Activated naive CD8-positive, alpha-beta T cell (primary cell): ENCODE measurements around the gene CNOT6.

Experiments used
- H3K27ac Mint-ChIP-seq: one replicate; pipeline ENCODE4 v1.8.0; 2021; ENCODE audit warnings: mixed read lengths
- H3K27me3 Mint-ChIP-seq: one replicate; pipeline ENCODE4 v1.8.0; 2021; ENCODE audit warnings: mixed read lengths
- H3K36me3 Mint-ChIP-seq: one replicate; pipeline ENCODE4 v1.8.0; 2021; ENCODE audit warnings: mixed read lengths
- H3K4me1 Mint-ChIP-seq: one replicate; pipeline ENCODE4 v1.8.0; 2021; ENCODE audit warnings: low read depth, mixed read lengths
- H3K4me3 Mint-ChIP-seq: one replicate; pipeline ENCODE4 v1.8.0; 2021; ENCODE audit warnings: mild to moderate bottlenecking, mixed read lengths
- H3K9me3 Mint-ChIP-seq: one replicate; pipeline ENCODE4 v1.8.0; 2021; ENCODE audit warnings: low read depth, mixed read lengths

Gene CNOT6

DNA sequence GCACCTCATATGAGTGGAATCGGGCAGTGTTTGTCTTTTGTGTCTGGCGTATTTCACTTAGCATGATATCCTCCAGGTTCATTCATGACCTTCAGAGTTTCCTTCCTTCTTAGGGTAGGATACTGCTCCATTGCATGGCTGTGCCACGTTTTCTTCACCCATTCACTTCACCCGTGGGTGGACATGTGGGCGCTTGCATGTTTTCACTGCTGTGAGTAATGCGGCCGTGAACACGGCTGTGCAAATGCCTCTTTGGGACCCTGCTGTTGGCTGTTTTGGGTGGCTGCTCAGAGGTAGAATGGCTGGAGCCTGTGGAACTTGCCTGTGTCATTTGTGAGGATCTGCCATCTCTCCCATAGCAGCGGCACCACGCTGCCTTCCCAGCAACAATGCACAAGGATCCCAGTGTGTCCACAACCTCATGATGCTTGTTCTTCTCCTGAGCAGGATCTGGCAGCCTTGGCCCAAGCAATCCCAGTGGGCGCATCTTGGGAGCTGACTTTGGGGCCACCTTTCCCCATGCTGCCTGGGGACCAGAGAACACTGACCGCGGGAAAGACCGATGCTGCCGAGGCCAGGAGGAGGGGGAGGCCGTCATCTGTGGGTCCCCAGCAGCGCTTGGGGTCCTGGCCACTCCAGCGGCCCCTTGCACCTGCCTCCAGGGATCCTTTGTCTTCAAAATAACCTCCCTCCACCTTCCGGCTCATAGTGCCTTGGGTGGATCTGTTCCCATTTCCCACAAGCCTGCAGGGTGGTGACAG, 99.4 kb downstream of the CNOT6 start:
- Mint-ChIP-seq H3K4me3 (no peak overlapping the region), H3K9me3 (no peaks in the 10 kb centered on the region), H3K27ac (no peak overlapping the region), H3K36me3 (peaks cover 3% of the 10 kb centered on the region), H3K27me3 (peaks cover 19% of the 10 kb centered on the region), H3K4me1 (peaks cover 12% of the 10 kb centered on the region)

DNA sequence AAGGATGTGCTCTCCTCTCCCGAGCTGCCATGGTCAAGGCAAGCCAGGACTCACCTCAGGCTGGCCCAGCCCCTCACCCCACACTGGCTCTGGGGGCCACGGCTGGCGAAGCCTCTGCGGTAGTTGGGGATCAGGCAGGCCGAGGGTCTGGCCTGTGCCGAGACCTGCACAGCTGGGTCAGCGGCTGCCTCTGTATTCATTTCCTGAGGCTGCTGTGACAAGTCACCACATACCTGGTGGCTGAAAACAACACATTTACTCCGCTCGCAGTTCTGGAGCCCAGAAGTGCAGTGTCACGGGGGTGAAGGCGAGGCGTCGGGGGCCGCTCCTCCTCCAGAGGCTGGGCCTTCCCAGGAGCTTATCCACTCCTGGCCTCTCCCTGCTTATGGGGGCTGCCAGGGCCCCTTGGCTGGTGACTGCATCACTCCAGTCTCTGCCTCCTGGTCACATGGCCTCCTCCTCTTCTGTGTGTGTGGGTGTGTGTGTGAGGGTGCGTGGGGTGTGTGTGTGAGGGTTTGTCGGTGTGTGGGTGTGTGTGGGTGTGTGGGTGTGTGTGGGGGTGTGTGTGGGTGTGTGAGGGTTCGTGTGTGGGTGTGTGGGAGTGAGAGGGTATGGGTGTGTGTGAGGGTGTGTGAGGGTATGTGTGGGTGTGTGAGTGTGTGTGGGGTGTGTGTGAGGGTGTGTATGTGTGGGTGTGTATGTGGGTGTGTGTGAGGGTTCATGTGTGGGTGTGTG, 100.3 kb downstream of the CNOT6 start:
- H3K27ac Mint-ChIP-seq, result no peak overlapping the region
- peaks cover 3% of the 10 kb centered on the region for H3K36me3 Mint-ChIP-seq
- H3K4me3 Mint-ChIP-seq, result no peak overlapping the region
- no peaks in the 10 kb centered on the region for H3K9me3 Mint-ChIP-seq
- H3K4me1 Mint-ChIP-seq, result peaks cover 10% of the 10 kb centered on the region
- H3K27me3 Mint-ChIP-seq, result peaks cover 16% of the 10 kb centered on the region

- H3K4me1 Mint-ChIP-seq, result peaks cover 6% of the 10 kb centered on the region
- H3K4me3 Mint-ChIP-seq, result no peak overlapping the region
- no peak overlapping the region for H3K27ac Mint-ChIP-seq
- no peaks in the 10 kb centered on the region for H3K9me3 Mint-ChIP-seq
- H3K36me3 Mint-ChIP-seq, result peaks cover 3% of the 10 kb centered on the region
- H3K27me3 Mint-ChIP-seq, result peaks cover 13% of the 10 kb centered on the region
Observed at GRCh38 chr5:180595046-180595379, 100.8 kb downstream of the CNOT6 start.

DNA sequence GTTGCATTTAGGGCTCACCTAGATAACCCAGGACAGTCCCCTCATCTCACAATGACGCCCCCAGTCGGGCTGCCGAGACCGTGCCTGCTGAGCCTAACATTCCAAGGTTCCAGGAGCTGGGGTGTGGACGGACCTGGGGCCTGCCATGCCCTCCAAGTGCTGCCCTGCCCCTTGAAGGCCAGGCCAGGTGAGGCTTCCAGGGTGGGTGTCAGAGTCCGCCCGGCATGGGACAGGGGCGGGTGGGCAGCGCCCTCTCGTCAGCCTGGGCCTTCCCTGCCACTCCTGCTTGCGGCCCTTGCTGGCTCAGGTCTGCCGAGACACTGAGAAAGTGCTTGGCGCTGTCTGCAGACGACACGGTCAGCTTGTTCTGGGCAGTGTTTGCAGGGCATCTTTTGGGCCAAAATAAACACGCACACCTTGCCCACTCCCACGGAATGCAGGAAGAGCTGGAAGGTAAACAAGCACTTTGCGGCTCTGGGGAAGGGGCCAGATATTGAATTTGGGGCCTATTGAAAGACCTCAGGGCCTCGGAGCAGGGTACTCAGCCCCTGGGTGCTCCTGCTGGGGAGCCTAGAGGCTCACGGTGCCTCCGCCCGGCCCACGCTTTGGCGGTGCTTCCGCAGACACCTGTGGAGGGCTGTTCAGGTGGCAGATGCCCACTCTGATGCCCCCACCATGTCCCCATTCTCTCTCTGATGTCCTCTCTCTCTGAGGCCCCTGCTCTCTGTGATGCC, 101.4 kb downstream of the CNOT6 start:
- Mint-ChIP-seq H3K27ac (no peak overlapping the region), H3K4me3 (no peak overlapping the region), H3K9me3 (no peaks in the 10 kb centered on the region), H3K4me1 (peaks cover 6% of the 10 kb centered on the region), H3K27me3 (peaks cover 13% of the 10 kb centered on the region), H3K36me3 (peaks cover 3% of the 10 kb centered on the region)

- Mint-ChIP-seq H3K27ac (no peak overlapping the region), H3K27me3 (peaks cover 13% of the 10 kb centered on the region), H3K9me3 (no peaks in the 10 kb centered on the region), H3K36me3 (peaks cover 3% of the 10 kb centered on the region), H3K4me1 (peaks cover 6% of the 10 kb centered on the region), H3K4me3 (no peak overlapping the region)
Observed at GRCh38 chr5:180596115-180596667, 102.0 kb downstream of the CNOT6 start.

DNA sequence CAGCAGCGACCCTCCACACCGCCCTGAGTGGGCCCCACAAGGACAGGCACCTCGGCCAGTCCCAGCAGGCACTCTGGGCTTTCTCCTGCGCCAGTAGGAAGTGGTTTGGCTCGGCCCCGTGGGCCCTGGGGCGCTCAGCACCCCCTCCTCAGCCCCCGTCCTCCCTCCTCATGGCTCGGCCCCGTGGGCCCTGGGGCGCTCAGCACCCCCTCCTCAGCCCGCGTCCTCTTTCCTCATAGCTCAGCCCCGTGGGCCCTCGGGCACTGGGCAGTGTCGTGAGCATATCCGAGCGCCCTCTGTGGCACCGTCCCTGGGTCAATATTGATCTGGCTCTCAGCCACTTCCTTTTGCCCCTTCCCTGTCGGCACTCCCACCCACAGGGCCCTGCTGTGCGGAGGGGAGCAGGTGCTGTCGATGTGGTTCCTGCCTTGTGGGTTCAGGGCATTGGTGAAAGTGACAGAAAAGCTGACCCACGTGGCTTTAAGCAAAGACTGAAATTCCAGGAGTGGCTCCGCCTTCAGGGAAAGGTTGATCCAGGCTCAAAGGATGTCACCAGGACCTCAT, 102.6 kb downstream of the CNOT6 start:
- Mint-ChIP-seq H3K27ac (no peak overlapping the region), H3K4me1 (peaks cover 6% of the 10 kb centered on the region), H3K9me3 (no peaks in the 10 kb centered on the region), H3K27me3 (peaks cover 13% of the 10 kb centered on the region), H3K4me3 (no peak overlapping the region), H3K36me3 (peaks cover 3% of the 10 kb centered on the region)

DNA sequence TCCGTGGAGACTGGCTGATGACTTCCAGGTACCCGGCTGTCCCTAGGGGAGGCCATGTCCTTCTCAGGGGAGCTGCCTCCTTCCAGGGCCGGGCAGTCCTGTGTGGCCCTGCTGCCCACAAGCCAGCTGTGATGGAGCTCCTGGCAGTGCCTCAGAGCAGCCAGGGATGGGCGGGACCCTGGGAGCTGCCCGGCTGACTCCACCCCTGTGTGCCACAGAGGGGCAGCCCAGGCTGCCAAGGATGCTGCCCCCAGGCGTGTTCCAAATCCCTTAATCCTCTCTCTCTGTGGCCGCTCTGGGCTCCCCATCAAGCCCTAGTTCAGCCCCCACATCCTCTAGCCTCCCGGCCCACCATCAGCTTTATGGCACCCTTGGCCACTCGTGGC, 104.1 kb downstream of the CNOT6 start:
- Mint-ChIP-seq H3K4me3 (no peak overlapping the region), H3K27me3 (peaks cover 4% of the 10 kb centered on the region), H3K4me1 (peaks cover 1% of the 10 kb centered on the region), H3K9me3 (no peaks in the 10 kb centered on the region), H3K27ac (no peak overlapping the region), H3K36me3 (no peaks in the 10 kb centered on the region)

DNA sequence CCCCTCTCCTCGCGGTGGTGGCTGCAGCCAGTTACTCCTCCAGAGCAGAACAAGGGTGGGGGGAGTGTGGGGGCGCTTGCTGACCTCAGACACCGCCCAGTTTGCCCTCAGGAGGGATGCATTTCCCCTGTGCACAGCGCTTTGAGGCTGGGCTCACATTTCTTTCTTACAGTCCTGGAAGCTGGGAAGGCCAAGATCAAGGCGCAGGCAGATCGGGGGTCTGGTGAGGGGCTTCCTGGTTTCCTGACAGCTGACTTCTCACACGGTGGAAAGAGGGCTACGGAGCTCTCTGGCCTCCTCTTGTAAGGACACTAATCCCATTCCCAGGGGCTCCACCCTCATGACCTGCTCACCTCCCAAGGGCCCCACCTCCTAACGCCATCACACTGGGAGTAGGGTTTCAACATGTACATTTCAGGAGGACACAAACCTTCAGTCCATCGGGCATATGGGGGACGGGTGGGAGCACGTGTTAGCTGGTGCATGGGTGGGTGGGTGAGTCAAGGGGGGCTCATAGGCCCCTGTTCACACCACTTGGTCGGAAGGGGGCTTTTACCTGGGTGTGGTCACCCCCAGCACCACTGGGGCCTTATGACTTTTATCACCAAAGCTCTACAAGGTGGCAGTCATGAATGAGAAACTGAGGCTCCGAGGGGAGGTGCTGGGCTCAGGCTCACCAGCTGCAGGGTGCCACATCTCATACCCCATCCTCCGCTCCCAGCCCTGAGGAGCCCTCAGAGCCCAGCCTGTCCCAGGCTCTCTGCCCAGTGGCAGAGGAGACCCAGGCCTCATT, 104.8 kb downstream of the CNOT6 start:
- H3K36me3 Mint-ChIP-seq, result no peaks in the 10 kb centered on the region
- peaks cover 1% of the 10 kb centered on the region for H3K4me1 Mint-ChIP-seq
- no peak overlapping the region for H3K4me3 Mint-ChIP-seq
- H3K27me3 Mint-ChIP-seq, result no peaks in the 10 kb centered on the region
- H3K9me3 Mint-ChIP-seq, result no peaks in the 10 kb centered on the region
- H3K27ac Mint-ChIP-seq, result no peak overlapping the region

DNA sequence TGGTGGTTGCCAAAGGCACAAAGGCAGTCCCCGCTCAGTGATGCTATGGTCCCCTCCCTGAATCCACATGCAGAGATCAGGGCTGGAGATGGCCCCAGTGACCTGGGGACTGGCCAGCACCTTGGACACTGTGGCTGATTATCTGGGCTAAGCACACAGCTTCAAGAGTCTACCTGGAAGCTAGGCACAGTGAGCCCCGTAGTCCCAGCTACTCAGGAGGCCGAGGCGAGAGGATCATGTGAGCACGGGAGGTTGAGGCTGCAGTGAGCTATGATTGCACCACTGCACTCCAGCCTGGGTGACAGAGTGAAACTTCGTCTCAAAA, 105.4 kb downstream of the CNOT6 start:
- H3K27ac Mint-ChIP-seq, result no peak overlapping the region
- H3K9me3 Mint-ChIP-seq, result no peaks in the 10 kb centered on the region
- H3K4me1 Mint-ChIP-seq, result peaks cover 1% of the 10 kb centered on the region
- H3K27me3 Mint-ChIP-seq, result no peaks in the 10 kb centered on the region
- no peaks in the 10 kb centered on the region for H3K36me3 Mint-ChIP-seq
- no peak overlapping the region for H3K4me3 Mint-ChIP-seq

DNA sequence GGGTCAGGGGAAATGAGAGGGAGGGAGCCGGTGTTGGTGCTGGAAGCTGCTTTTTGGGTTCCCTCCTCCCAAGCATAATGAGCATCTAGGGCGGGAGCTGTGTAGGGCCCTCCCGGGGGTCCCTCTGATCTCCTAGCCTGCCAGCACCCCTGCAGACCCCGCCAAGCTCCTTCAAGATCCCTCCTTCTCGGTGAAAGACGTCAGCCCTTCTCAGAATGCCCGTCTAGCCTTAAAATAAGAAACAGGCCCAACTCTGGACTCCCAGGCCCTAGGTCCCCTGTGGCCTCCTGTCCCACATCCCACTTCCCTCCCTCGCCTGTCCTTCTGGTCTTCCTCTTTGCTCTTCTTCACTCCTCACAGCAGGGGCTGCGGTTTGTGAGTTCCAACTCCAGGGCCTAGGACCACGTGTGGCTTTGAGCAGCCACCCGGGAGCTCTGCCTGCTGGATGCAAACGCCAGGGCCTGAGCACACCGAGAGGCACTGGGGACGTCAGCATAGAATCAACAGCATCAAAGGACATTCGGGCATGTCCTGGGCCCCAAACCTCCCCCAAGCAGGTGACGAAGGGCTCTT, 105.9 kb downstream of the CNOT6 start:
- Mint-ChIP-seq H3K4me3 (no peak overlapping the region), H3K9me3 (no peaks in the 10 kb centered on the region), H3K27ac (no peak overlapping the region), H3K4me1 (no peaks in the 10 kb centered on the region), H3K36me3 (no peaks in the 10 kb centered on the region), H3K27me3 (no peaks in the 10 kb centered on the region)

- Mint-ChIP-seq H3K27me3 (no peaks in the 10 kb centered on the region), H3K36me3 (no peaks in the 10 kb centered on the region), H3K27ac (no peak overlapping the region), H3K4me3 (no peak overlapping the region), H3K9me3 (no peaks in the 10 kb centered on the region), H3K4me1 (no peaks in the 10 kb centered on the region)
Observed at GRCh38 chr5:180600554-180601041, 106.4 kb downstream of the CNOT6 start.

DNA sequence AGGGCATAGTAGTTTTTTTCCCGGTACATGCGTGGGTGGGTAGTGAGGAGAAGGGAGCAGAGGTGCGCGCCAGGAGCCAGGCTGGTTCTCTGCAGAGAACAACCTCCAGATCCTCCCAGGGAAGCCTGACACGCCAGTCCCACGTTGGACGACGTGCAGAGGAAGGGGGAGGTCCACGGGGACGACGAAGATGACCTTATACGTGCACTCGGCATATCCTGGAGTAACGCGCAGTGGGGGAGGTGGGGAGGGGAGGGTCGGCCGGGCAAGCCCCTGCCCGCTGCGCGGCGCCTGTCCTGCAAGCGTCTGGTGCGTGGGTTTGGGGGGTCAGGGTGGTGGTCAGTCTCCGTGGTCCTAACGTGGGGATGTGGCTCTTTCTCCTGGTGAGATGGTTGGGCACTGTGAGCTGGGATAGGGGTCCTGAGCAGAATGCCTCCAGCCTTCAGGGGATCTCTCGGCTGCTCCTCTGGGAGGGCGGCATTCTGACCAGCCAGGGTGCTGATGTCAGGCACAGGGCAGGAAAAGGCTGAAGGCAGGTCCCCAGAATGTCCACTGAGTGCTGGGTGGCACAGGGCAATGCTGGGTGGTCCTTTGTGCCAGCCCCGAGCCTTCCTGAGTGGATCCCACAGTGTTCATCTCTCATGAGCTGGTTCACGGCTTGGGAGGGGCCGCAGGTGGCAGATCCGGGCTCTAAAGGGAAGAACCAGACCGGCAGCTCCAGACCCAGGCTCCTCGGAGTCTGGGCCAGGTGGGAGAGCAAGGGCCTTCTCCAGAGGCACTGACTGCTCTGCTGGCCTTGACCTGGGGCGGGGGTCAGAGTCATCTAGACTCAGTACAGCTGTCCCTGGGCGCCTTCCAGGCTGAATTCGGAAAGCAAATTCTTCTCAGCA, 107.7 kb downstream of the CNOT6 start:
- no peaks in the 10 kb centered on the region for H3K36me3 Mint-ChIP-seq

GRCh38 chr5:180602481-180603075, 108.4 kb downstream of the CNOT6 start:
- no peak overlapping the region for H3K4me3 Mint-ChIP-seq
- no peaks in the 10 kb centered on the region for H3K27me3 Mint-ChIP-seq
- no peaks in the 10 kb centered on the region for H3K9me3 Mint-ChIP-seq
- no peaks in the 10 kb centered on the region for H3K36me3 Mint-ChIP-seq
- H3K27ac Mint-ChIP-seq, result no peak overlapping the region
- H3K4me1 Mint-ChIP-seq, result peaks cover 2% of the 10 kb centered on the region

More for the DNA sequence above, 107.7 kb downstream of the CNOT6 start:
- no peak overlapping the region for H3K27ac Mint-ChIP-seq
- peaks cover 2% of the 10 kb centered on the region for H3K4me1 Mint-ChIP-seq
- H3K4me3 Mint-ChIP-seq, result no peak overlapping the region
- no peaks in the 10 kb centered on the region for H3K27me3 Mint-ChIP-seq
- no peaks in the 10 kb centered on the region for H3K9me3 Mint-ChIP-seq
